ENCODE results near the gene RAB40AL.

RAB40AL gene

GRCh38 chrX:102976286-102976685 is 39.2 kb downstream of the RAB40AL start:
- H3K4me3 ChIP-seq (ENCODE audit: low read depth, low read length): no peak overlapping the region
- no peak for DNase-seq (ENCODE audit: low read depth, low spot score)
- POLR2A ChIA-PET: interaction anchor here (1.1 to 1.3 kb wide), 3 partner anchors 10 to 19 kb away, joined by 4 to 5 read pairs (median 4); no protein-coding TSS in a partner anchor
- CTCF ChIA-PET: interaction anchor here (1.0 to 3.5 kb wide), 2 partner anchors 18 to 25 kb away, joined by 6 to 18 read pairs; no protein-coding TSS in a partner anchor
- no peak for TF ChIP-seq CTCF (IDR thresholded peaks at IDR 0.05; ENCODE audit: insufficient read depth, low read length, missing control alignments)

- peak; percentile 74 for DNase-seq (ENCODE audit: low read depth, low spot score)
- TF ChIP-seq CTCF (IDR thresholded peaks at IDR 0.05; ENCODE audit: insufficient read depth, low read length, missing control alignments): no peak
- no peak overlapping the region for H3K4me3 ChIP-seq (ENCODE audit: low read depth, low read length)
- ChIA-PET POLR2A (interaction anchor here (0.7 to 1.3 kb wide), 4 partner anchors 11 to 30 kb away, joined by 3 to 5 read pairs (median 4); no protein-coding TSS in a partner anchor), CTCF (interaction anchor here (1.0 to 3.5 kb wide), 2 partner anchors 19 to 26 kb away, joined by 6 to 18 read pairs; no protein-coding TSS in a partner anchor)
Observed at GRCh38 chrX:102976793-102977495, 39.9 kb downstream of the RAB40AL start.

- CTCF ChIA-PET: interaction anchor here (1.4 to 3.5 kb wide), 2 partner anchors 27 kb away, joined by 3 to 18 read pairs; no protein-coding TSS in a partner anchor
- no peak overlapping the region for H3K4me3 ChIP-seq (ENCODE audit: low read depth, low read length)
- TF ChIP-seq CTCF (IDR thresholded peaks at IDR 0.05; ENCODE audit: insufficient read depth, low read length, missing control alignments): no peak
- POLR2A ChIA-PET: no interaction called here
- no peak for DNase-seq (ENCODE audit: low read depth, low spot score)
Observed at GRCh38 chrX:102978594-102978993, 41.5 kb downstream of the RAB40AL start.

GRCh38 chrX:102979536-102979935 is 42.5 kb downstream of the RAB40AL start:
- POLR2A ChIA-PET: no interaction called here
- TF ChIP-seq CTCF (IDR thresholded peaks at IDR 0.05; ENCODE audit: insufficient read depth, low read length, missing control alignments): no peak
- CTCF ChIA-PET: interaction anchor here (0.7 to 1.4 kb wide), 2 partner anchors 22 to 28 kb away, joined by 3 read pairs; no protein-coding TSS in a partner anchor
- no peak overlapping the region for H3K4me3 ChIP-seq (ENCODE audit: low read depth, low read length)
- DNase-seq (ENCODE audit: low read depth, low spot score): no peak

- ChIA-PET CTCF (interaction anchor here (1.1 kb wide), 1 partner anchor 32 kb away, joined by 3 read pairs; no protein-coding TSS in a partner anchor), POLR2A (no interaction called here)
- DNase-seq (ENCODE audit: low read depth, low spot score): no peak
- no peak for TF ChIP-seq CTCF (IDR thresholded peaks at IDR 0.05; ENCODE audit: insufficient read depth, low read length, missing control alignments)
- H3K4me3 ChIP-seq (ENCODE audit: low read depth, low read length): no peak overlapping the region
Observed at GRCh38 chrX:102983205-102983604, 46.1 kb downstream of the RAB40AL start.

- ChIA-PET POLR2A (no interaction called here), CTCF (no interaction called here)
- H3K4me3 ChIP-seq (ENCODE audit: low read depth, low read length): no peak overlapping the region
- no peak for TF ChIP-seq CTCF (IDR thresholded peaks at IDR 0.05; ENCODE audit: insufficient read depth, low read length, missing control alignments)
- DNase-seq (ENCODE audit: low read depth, low spot score): no peak
Observed at GRCh38 chrX:102985192-102985591, 48.1 kb downstream of the RAB40AL start.

All from AG04449 (cell line).